ENCODE results near the gene HOXA9. TPM values are rescaled to one million over a fixed set of nuclear protein-coding genes. Genes with fewer than 3 reads are reported as not detected.

HOXA9 gene
- total RNA-seq, 1 experiment from 2014 or later: 91.0 TPM

DNA sequence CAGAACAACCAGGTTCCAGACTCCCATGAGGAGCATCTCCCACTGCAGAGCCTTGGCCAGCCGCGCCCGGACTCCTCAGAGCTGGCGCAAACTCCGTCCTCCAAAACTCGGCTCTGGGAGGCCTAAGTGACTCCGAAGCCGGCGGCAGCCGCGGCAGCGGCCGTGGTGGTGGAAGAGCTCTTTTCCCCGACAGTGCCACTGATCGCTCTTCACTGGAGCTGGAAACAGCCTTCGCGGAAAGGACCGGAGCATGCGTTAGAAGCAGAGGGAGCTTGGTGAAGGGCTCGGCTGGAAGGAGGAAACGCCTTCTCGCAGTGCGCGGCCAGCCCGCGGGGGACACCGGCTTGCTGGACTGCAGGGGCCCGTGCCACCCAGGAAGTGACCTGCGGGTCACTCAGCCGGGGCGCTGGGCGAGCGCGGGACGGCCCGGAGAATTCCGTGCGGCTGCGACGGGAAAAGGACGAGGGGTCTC, 39.5 kb upstream of the HOXA9 start:
- H3K9me2 ChIP-seq (ENCODE audit: insufficient read depth): no peaks in the 10 kb centered on the region
- POLR2A ChIA-PET: no interaction called here
- CTCF ChIA-PET: no interaction called here
- DNase-seq (ENCODE audit: low read depth, low spot score) (no peak), ATAC-seq (no peak)
- no peaks in the 10 kb centered on the region for H3K36me3 ChIP-seq (ENCODE audit: control insufficient read depth in 1 of 2, insufficient read depth in 2 of 2, low read length in 2 of 2)
- H3K4me2 ChIP-seq (ENCODE audit: low read length): no peak overlapping the region
- H3K27ac ChIP-seq (ENCODE audit: low read depth, low read length): no peak overlapping the region
- RAD21 ChIA-PET (ENCODE audit: low non-redundant PET in 1 of 2, low total read pairs in 2 of 2, uncharacterized antibody in 2 of 2, unreplicated experiment in 2 of 2): no interaction called here
- no peak overlapping the region for H2AFZ ChIP-seq (ENCODE audit: low read depth, low read length, poor library complexity, severe bottlenecking)
- intact Hi-C loops (cut with micrococcal nuclease): no loop called here
- no peak overlapping the region for H3K4me3 ChIP-seq (replicated peaks in 1 of 2; ENCODE audit: low read depth in 1 of 2, low read length in 2 of 2)
- no peaks in the 10 kb centered on the region for H3K9me3 ChIP-seq (ENCODE audit: control insufficient read depth in 1 of 2, insufficient read depth in 1 of 2, low read depth in 1 of 2, low read length in 2 of 2)
- H3K79me2 ChIP-seq (ENCODE audit: insufficient read depth, low read length): no peaks in the 10 kb centered on the region
- H3K9ac ChIP-seq (ENCODE audit: low read length): no peak overlapping the region
- H4K20me1 ChIP-seq (ENCODE audit: insufficient read depth): no peaks in the 10 kb centered on the region
- H3K27me3 ChIP-seq (ENCODE audit: insufficient read depth, low read length): no peaks in the 10 kb centered on the region
- TF ChIP-seq CBX3 (IDR thresholded peaks at IDR 0.05; ENCODE audit: low read depth) (no peak), POLR2A (IDR thresholded peaks at IDR 0.05; ENCODE audit: borderline replicate concordance, extremely low read depth, insufficient read depth, insufficient read length) (no peak), CEBPB (IDR thresholded peaks at IDR 0.05; ENCODE audit: low read depth) (no peak), TCF7L2 (IDR thresholded peaks at IDR 0.05; ENCODE audit: borderline replicate concordance, extremely low read depth, insufficient read depth, insufficient read length) (no peak), EGR1 (IDR thresholded peaks at IDR 0.05; ENCODE audit: low read depth) (no peak), POLR2AphosphoS5 (IDR thresholded peaks at IDR 0.05; ENCODE audit: low read depth, low read length) (no peak), ZFX (IDR thresholded peaks at IDR 0.05) (no peak), ELF1 (IDR thresholded peaks at IDR 0.05; ENCODE audit: borderline replicate concordance, low read depth) (no peak), JUND (IDR thresholded peaks at IDR 0.05) (no peak), EZH2 (IDR thresholded peaks at IDR 0.05) (no peak), YY1 (IDR thresholded peaks at IDR 0.05; ENCODE audit: extremely low read depth, insufficient replicate concordance, low read depth, low read length) (no peak), FOSL1 (IDR thresholded peaks at IDR 0.05; ENCODE audit: low read depth) (no peak), EZH2phosphoT487 (IDR thresholded peaks at IDR 0.05; ENCODE audit: borderline replicate concordance) (no peak), SIN3A (IDR thresholded peaks at IDR 0.05; ENCODE audit: low read depth) (no peak), SRF (IDR thresholded peaks at IDR 0.05; ENCODE audit: low read depth) (no peak)
- TF ChIP-seq, protein P1, sequence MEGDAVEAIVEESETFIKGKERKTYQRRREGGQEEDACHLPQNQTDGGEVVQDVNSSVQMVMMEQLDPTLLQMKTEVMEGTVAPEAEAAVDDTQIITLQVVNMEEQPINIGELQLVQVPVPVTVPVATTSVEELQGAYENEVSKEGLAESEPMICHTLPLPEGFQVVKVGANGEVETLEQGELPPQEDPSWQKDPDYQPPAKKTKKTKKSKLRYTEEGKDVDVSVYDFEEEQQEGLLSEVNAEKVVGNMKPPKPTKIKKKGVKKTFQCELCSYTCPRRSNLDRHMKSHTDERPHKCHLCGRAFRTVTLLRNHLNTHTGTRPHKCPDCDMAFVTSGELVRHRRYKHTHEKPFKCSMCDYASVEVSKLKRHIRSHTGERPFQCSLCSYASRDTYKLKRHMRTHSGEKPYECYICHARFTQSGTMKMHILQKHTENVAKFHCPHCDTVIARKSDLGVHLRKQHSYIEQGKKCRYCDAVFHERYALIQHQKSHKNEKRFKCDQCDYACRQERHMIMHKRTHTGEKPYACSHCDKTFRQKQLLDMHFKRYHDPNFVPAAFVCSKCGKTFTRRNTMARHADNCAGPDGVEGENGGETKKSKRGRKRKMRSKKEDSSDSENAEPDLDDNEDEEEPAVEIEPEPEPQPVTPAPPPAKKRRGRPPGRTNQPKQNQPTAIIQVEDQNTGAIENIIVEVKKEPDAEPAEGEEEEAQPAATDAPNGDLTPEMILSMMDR (IDR thresholded peaks at IDR 0.05 in 2 of 3, conservative IDR thresholded peaks at IDR 0.05 in 1 of 3; ENCODE audit: borderline replicate concordance in 1 of 3, insufficient read depth in 1 of 3, low read depth in 2 of 3, low read length in 2 of 3): no peak
- TF ChIP-seq, protein P2, sequence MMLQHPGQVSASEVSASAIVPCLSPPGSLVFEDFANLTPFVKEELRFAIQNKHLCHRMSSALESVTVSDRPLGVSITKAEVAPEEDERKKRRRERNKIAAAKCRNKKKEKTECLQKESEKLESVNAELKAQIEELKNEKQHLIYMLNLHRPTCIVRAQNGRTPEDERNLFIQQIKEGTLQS (IDR thresholded peaks at IDR 0.05): no peak
- TF ChIP-seq, protein P3, sequence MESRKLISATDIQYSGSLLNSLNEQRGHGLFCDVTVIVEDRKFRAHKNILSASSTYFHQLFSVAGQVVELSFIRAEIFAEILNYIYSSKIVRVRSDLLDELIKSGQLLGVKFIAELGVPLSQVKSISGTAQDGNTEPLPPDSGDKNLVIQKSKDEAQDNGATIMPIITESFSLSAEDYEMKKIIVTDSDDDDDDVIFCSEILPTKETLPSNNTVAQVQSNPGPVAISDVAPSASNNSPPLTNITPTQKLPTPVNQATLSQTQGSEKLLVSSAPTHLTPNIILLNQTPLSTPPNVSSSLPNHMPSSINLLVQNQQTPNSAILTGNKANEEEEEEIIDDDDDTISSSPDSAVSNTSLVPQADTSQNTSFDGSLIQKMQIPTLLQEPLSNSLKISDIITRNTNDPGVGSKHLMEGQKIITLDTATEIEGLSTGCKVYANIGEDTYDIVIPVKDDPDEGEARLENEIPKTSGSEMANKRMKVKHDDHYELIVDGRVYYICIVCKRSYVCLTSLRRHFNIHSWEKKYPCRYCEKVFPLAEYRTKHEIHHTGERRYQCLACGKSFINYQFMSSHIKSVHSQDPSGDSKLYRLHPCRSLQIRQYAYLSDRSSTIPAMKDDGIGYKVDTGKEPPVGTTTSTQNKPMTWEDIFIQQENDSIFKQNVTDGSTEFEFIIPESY (IDR thresholded peaks at IDR 0.05; ENCODE audit: extremely low read depth, insufficient replicate concordance, low read length): no peak
- no TSS peak for BruUV-seq (replicated peaks)
- peaks cover 0 to 15% of the 10 kb centered on the region in 2 experiments; a peak in 3 of 4 replicates for H3K4me1 ChIP-seq (ENCODE audit: control insufficient read depth in 1 of 2, insufficient read depth in 2 of 2, low read length in 2 of 2)
